Loucy (cell line): ENCODE measurements around the gene FAT4.

Source experiments
- EZH2phosphoT487 ChIP-seq: fragments of 200-600 bp; IDR thresholded peaks from 2 replicates; pipeline ENCODE4 v1.6.1; 2018; ENCODE audit warnings: antibody characterized with exemption, mild to moderate bottlenecking, moderate library complexity, borderline replicate concordance
- TF ChIP-seq, protein P1 (sequence below): fragments of 200-600 bp; sonication (generic); conservative IDR thresholded peaks from 2 replicates; pipeline ENCODE4 v1.5.1; 2014; ENCODE audit warnings: mild to moderate bottlenecking, antibody characterized with exemption, low read length

DNA sequence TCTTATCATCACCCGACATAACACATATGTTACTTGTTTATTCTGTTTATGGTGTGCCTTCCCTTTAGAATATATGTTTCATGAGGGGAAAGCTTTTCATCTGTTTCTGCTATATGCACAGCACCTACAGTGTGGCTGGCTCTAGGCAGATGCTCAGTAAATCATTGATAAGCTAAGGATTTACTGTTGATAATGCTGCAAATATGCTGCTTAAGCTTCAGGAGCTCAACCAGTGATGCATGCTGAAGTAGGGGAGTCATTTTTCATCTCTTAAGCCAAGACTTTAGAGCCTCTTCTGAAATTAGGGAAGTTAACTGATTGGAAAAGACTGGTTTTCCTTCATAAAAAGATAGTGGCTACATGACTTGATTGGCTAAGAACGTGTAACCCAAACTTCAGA is 16.4 kb downstream of the FAT4 start:
- TF ChIP-seq, protein P1, sequence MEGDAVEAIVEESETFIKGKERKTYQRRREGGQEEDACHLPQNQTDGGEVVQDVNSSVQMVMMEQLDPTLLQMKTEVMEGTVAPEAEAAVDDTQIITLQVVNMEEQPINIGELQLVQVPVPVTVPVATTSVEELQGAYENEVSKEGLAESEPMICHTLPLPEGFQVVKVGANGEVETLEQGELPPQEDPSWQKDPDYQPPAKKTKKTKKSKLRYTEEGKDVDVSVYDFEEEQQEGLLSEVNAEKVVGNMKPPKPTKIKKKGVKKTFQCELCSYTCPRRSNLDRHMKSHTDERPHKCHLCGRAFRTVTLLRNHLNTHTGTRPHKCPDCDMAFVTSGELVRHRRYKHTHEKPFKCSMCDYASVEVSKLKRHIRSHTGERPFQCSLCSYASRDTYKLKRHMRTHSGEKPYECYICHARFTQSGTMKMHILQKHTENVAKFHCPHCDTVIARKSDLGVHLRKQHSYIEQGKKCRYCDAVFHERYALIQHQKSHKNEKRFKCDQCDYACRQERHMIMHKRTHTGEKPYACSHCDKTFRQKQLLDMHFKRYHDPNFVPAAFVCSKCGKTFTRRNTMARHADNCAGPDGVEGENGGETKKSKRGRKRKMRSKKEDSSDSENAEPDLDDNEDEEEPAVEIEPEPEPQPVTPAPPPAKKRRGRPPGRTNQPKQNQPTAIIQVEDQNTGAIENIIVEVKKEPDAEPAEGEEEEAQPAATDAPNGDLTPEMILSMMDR: no peak
- no peak for TF ChIP-seq EZH2phosphoT487
